GM23248 (cell line): Measurements from ENCODE around the gene RHBDF2. TPM values are rescaled to one million over a fixed set of nuclear protein-coding genes. Genes with fewer than 3 reads are reported as not detected.

Source experiments
- DNase-seq: peaks from one replicate; pipeline ENCODE4 v3.0.0-alpha.2; 2015
- H2AFZ ChIP-seq: fragments of 200-600 bp; sonication (generic); 2 replicates; pipeline ENCODE4 v1.6.1; 2016; ENCODE audit warnings: antibody characterized with exemption
- H3F3A ChIP-seq: fragments of 200-600 bp; sonication (generic); 2 replicates; pipeline ENCODE4 v1.6.1; 2016; ENCODE audit warnings: mild to moderate bottlenecking, antibody characterized with exemption, mixed run types; ENCODE audit not compliant: insufficient read depth
- H3K27ac ChIP-seq: fragments of 200-600 bp; sonication (generic); 2 replicates; pipeline ENCODE4 v1.5.1; 2016; ENCODE audit warnings: mild to moderate bottlenecking
- H3K27me3 ChIP-seq: fragments of 200-600 bp; sonication (generic); replicated peaks from 2 replicates; pipeline ENCODE4 v1.6.1; 2016; ENCODE audit warnings: mild to moderate bottlenecking; ENCODE audit not compliant: insufficient read depth
- H3K36me3 ChIP-seq: fragments of 200-600 bp; sonication (generic); 2 replicates; pipeline ENCODE4 v1.6.1; 2016; ENCODE audit warnings: low read depth, mild to moderate bottlenecking
- H3K4me1 ChIP-seq: fragments of 200-600 bp; sonication (generic); 2 replicates; pipeline ENCODE4 v1.6.1; 2016; ENCODE audit warnings: mild to moderate bottlenecking; ENCODE audit not compliant: insufficient read depth
- H3K4me2 ChIP-seq: fragments of 200-600 bp; sonication (generic); one replicate; pipeline ENCODE4 v1.6.1; 2016; ENCODE audit warnings: mild to moderate bottlenecking; ENCODE audit not compliant: unreplicated experiment
- H3K4me3 ChIP-seq: fragments of 200-600 bp; sonication (generic); 2 replicates; pipeline ENCODE4 v1.5.1; 2016; ENCODE audit warnings: mild to moderate bottlenecking
- H3K79me2 ChIP-seq: fragments of 200-600 bp; sonication (generic); 2 replicates; pipeline ENCODE4 v1.6.1; 2016; ENCODE audit warnings: mild to moderate bottlenecking; ENCODE audit not compliant: insufficient read depth
- H3K9ac ChIP-seq: fragments of 200-600 bp; sonication (generic); 2 replicates; pipeline ENCODE4 v1.6.1; 2016; ENCODE audit warnings: mild to moderate bottlenecking
- H3K9me2 ChIP-seq: fragments of 200-600 bp; sonication (generic); 2 replicates; pipeline ENCODE4 v1.6.1; 2016; ENCODE audit warnings: mixed run types, mild to moderate bottlenecking, moderate library complexity; ENCODE audit not compliant: insufficient read depth
- H3K9me3 ChIP-seq: fragments of 200-600 bp; sonication (generic); one replicate; pipeline ENCODE4 v1.6.1; 2017; ENCODE audit warnings: low read depth
- H4K20me1 ChIP-seq: fragments of 200-600 bp; sonication (generic); 2 replicates; pipeline ENCODE4 v1.6.0; 2016; ENCODE audit not compliant: insufficient read depth
- EZH2 ChIP-seq: fragments of 200-600 bp; sonication (generic); IDR thresholded peaks from 2 replicates; pipeline ENCODE4 v1.6.1; 2018; ENCODE audit warnings: antibody characterized with exemption, mild to moderate bottlenecking; ENCODE audit not compliant: insufficient read depth, poor library complexity, severe bottlenecking
- EZH2phosphoT487 ChIP-seq: fragments of 200-600 bp; sonication (generic); IDR thresholded peaks from 2 replicates; pipeline ENCODE4 v1.6.1; 2018; ENCODE audit warnings: antibody characterized with exemption, moderate library complexity, mild to moderate bottlenecking, low read depth; ENCODE audit not compliant: insufficient read depth
- WGBS, 2 experiments: methylation state at CpG; one replicate each; pipeline ENCODE4 v1.1.6; 2015 to 2017; ENCODE audit warnings: low lambda C conversion rate in 2 of 2, low coverage in 1 of 2; ENCODE audit errors: missing lambda C conversion rate in 2 of 2; 5-methylcytosine and 5-hydroxymethylcytosine counted together
- in situ Hi-C: fragments of 300-500 bp; cut with MboI; formaldehyde crosslinking; loops from 2 replicates; pipeline ENCODE4 v1.15.0; 2020
- polyA plus RNA-seq: library from polyadenylated mRNA; unstranded; fragments of >200 nt; fragmentation: Nextera tagmentation; extraction: Ambion mirVana; gene quantifications from 2 replicates; pipeline ENCODE4 v1.2.1, GENCODE V29; 2016
- total RNA-seq: library from RNA; depleted of rRNA; stranded (reverse); fragments of >200 nt; shearing (Covaris generic); gene quantifications from 2 replicates; pipeline ENCODE4 v1.2.3, GENCODE V29; 2014

Gene RHBDF2
- total and polyA plus RNA-seq, 2 experiments from 2014 or later = 8.9 to 12.7 TPM

DNA sequence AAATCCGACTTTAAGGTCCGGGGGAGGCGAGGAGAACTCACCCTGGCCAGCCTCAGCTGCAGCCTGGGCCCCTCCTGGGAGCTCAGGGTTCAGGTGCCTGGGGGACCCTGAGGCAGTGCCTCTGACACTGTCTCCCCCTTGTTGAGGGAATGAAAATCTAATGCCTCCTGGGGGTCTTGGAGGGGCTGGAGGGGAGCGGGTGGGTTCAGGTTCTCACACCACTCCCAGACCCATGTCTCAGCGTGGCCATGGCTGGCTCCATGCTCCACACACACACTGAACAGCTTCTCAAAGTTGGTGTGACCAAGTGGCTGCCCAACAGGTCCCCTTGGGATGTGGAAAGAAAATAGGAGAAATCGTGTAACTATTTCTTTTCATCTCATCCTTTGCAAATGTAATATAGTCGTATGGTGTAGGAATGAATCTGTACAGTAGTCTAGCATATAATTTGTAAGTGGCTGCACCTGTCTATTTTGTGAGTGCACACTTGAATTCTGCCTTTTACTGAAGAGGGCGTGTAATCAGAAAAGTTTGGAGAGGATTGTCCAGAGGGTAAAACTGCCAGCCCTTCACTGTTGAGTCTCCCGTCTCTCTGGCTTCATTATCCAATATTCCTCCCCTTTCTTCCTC lies 37.8 kb upstream of the RHBDF2 start:
- TF ChIP-seq EZH2 (no peak), EZH2phosphoT487 (no peak)
- Histone ChIP-seq H3K4me2 (no peak overlapping the region), H3K36me3 (no peaks in the 10 kb centered on the region), H4K20me1 (no peaks in the 10 kb centered on the region), H3K4me1 (0 out of 2 replicates have a peak, but pooled peaks cover 3% of the 10 kb centered on the region), H3F3A (no peaks in the 10 kb centered on the region), H3K27ac (no peak overlapping the region), H3K79me2 (no peaks in the 10 kb centered on the region), H3K9me2 (no peaks in the 10 kb centered on the region), H3K27me3 (no peaks in the 10 kb centered on the region), H3K4me3 (no peak overlapping the region), H2AFZ (no peak overlapping the region), H3K9ac (no peak overlapping the region), H3K9me3 (no peaks in the 10 kb centered on the region)
- 90 to 92% methylated on average over 9 of the region's 9 CpGs for WGBS, 2 experiments
- in situ Hi-C loops = no loop called here
- DNase-seq = no peak

- no peak overlapping the region for H3K4me2 ChIP-seq
- no peaks in the 10 kb centered on the region for H3K36me3 ChIP-seq
- H3K27me3 ChIP-seq = no peaks in the 10 kb centered on the region
- H3K4me1 ChIP-seq = 0 out of 2 replicates have a peak, but pooled peaks cover 3% of the 10 kb centered on the region
- in situ Hi-C loops = no loop called here
- H3K9me2 ChIP-seq = no peaks in the 10 kb centered on the region
- H4K20me1 ChIP-seq = no peaks in the 10 kb centered on the region
- no peaks in the 10 kb centered on the region for H3K9me3 ChIP-seq
- WGBS, 2 experiments = 59 to 63% methylated on average over 23 to 24 of the region's 37 CpGs
- 0 out of 2 replicates have a peak overlapping the region, but pooled peaks have one; percentile 35 for H2AFZ ChIP-seq
- TF ChIP-seq EZH2phosphoT487 (no peak), EZH2 (no peak)
- no peak for DNase-seq
- no peak overlapping the region for H3K27ac ChIP-seq
- H3F3A ChIP-seq = no peaks in the 10 kb centered on the region
- peak overlapping the region; percentile 65; the same call in 1 of the 2 replicates for H3K4me3 ChIP-seq
- H3K9ac ChIP-seq = peak overlapping the region; percentile 56; the same call in 1 of the 2 replicates
- no peaks in the 10 kb centered on the region for H3K79me2 ChIP-seq
Measured at GRCh38 chr17:76538281-76538931, 37.2 kb upstream of the RHBDF2 start.

GRCh38 chr17:76537578-76538280 lies 36.5 kb upstream of the RHBDF2 start, which contains the start of gene CYGB:
TSS of gene CYGB (minus strand) at chr17:76537709. CDS start at chr17:76537542, 167 bp downstream.
- H3K9me3 ChIP-seq = no peaks in the 10 kb centered on the region
- H3K27me3 ChIP-seq = no peaks in the 10 kb centered on the region
- H3K4me1 ChIP-seq = 0 out of 2 replicates have a peak, but pooled peaks cover 3% of the 10 kb centered on the region
- peak within 1 kb of the TSS; percentile 82 for H3K4me2 ChIP-seq
- H3K9ac ChIP-seq = peak within 1 kb of the TSS; percentile 56
- no peaks in the 10 kb centered on the region for H3K79me2 ChIP-seq
- DNase-seq = peak; percentile 32
- no peaks in the 10 kb centered on the region for H3K36me3 ChIP-seq
- peak within 1 kb of the TSS; percentile 65 for H3K4me3 ChIP-seq
- H3K27ac ChIP-seq = no peak within 1 kb of the TSS
- 2 to 3% methylated on average over 30 to 57 of the region's 95 CpGs for WGBS, 2 experiments
- H3K9me2 ChIP-seq = no peaks in the 10 kb centered on the region
- peak within 1 kb of the TSS; percentile 52; the same call in 1 of the 2 replicates for H2AFZ ChIP-seq
- peak; percentile 63 for TF ChIP-seq EZH2
- TF ChIP-seq EZH2phosphoT487 = no peak
- no peaks in the 10 kb centered on the region for H4K20me1 ChIP-seq
- H3F3A ChIP-seq = no peaks in the 10 kb centered on the region
- in situ Hi-C loops = no loop called here

GRCh38 chr17:76537288-76537577 lies 36.0 kb upstream of the RHBDF2 start:
- 0 out of 2 replicates have a peak, but pooled peaks cover 3% of the 10 kb centered on the region for H3K4me1 ChIP-seq
- H3K79me2 ChIP-seq = no peaks in the 10 kb centered on the region
- no peaks in the 10 kb centered on the region for H3K36me3 ChIP-seq
- no peak overlapping the region for H3K27ac ChIP-seq
- H2AFZ ChIP-seq = peak overlapping the region; percentile 52; the same call in 1 of the 2 replicates
- in situ Hi-C loops = no loop called here
- peak overlapping the region; percentile 65 for H3K4me3 ChIP-seq
- H3K9me3 ChIP-seq = no peaks in the 10 kb centered on the region
- no peaks in the 10 kb centered on the region for H4K20me1 ChIP-seq
- peak; percentile 80 for DNase-seq
- TF ChIP-seq EZH2phosphoT487 (no peak), EZH2 (no peak)
- H3K9ac ChIP-seq = peak overlapping the region; percentile 51
- H3K4me2 ChIP-seq = peak overlapping the region; percentile 44
- H3F3A ChIP-seq = no peaks in the 10 kb centered on the region
- H3K27me3 ChIP-seq = no peaks in the 10 kb centered on the region
- WGBS, 2 experiments = 4 to 10% methylated on average over 9 to 25 of the region's 26 CpGs
- no peaks in the 10 kb centered on the region for H3K9me2 ChIP-seq
